T47D (cell line): ENCODE measurements around the gene GRHL3.
"Not testable (repeated sequence)": the region's sequence is repeated elsewhere in the genome, so short reads cannot be mapped to it uniquely, and the experiment has no call there.

Source experiments
- DNase-seq, 2 experiments: peaks; one replicate each; pipeline versions ENCODE4 v3.0.0 to v3.0.0-alpha.2; 2011 to 2012; ENCODE audit warnings: low read depth in 1 of 2, low spot score in 1 of 2
- JUND ChIP-seq: IDR thresholded peaks from 2 replicates; pipeline ENCODE4 v1.6.1; 2012; ENCODE audit warnings: low read depth
- in situ Hi-C: cut with HindIII; loops from 2 replicates; pipeline ENCODE4 v1.10.0; 2016; ENCODE audit warnings: low sequenced_read_pairs, low pct_unique_long_range_greater_than_20kb

The GRHL3 gene

DNA sequence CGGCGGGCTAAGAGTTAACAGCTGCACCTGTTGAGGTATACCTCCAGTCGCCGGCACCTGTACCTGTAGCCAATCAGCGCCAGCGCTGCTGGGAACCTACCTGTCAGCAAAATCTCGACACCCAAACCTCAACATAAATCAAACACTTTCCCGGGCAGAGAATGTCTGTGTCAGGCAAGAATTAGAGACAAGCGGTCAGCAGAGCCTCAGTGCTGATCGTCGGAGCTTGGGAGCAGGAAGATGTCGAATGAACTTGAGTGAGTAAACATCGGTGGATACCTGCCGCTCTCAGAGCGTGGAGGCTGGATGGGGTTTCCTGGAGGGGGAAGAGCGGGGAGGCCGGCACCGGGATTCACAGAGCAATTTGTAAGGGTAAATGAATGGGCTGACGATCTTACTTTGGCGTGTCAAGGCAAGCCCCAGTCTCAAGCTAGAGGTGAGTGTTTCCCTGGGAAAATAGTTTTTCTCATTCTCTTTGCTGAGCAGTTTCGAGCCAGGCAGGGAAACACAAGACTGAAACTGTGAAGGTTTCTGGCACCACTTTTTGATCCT, at the start of gene GRHL3:
Gene GRHL3, plus strand, starts transcription at position 46 of the 552 bp plus-strand sequence. Its CDS starts 195 bp downstream, at position 241.
- in situ Hi-C loops = no loop called here
- peak; percentile 84 to 92 for DNase-seq
- TF ChIP-seq JUND = no peak

DNA sequence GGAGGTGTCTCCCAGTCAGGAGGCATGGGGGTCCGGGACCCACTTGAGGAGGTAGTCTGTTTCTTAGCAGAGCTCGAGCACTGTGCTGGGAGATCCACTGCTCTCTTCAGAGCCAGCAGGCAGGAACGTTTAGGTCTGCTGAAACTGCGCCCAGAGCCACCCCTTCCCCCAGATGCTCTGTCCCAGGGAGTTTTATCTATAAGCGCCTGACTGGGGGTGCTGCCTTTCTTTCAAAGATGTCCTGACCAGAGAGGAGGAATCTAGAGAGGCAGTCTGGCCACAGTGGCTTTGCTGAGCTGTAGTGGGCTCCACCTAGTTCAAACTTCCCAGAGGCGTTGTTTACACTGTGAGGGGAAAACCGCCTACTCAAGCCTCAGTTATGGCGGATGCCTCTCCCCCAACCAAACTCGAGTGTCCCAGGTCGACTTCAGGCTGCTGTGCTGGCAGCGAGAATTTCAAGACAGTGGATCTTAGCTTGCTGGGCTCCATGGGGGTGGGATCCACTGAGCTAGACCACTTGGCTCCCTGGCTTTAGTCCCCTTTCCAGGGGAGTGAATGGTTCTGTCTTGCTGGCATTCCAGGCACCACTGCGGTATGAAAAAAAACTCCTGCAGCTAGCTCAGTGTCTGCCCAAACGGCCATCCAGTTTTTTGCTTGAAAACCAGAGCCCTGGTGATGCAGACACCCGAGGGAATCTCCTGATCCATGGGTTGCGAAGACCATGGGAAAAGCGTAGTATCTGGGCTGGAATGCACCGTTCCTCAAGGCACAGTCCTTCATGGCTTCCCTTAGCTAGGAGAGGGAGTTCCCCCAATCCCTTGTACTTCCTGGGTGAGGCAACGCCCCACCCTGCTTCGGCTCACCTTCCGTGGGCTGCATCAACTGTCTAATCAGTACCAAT, 44.7 kb upstream of the GRHL3 start:
- in situ Hi-C loops, DNase-seq: not testable (repeated sequence)

- TF ChIP-seq JUND = no peak
- no peak for DNase-seq
- in situ Hi-C loops = no loop called here
Observed at GRCh38 chr1:24275104-24275410, 44.1 kb upstream of the GRHL3 start.

GRCh38 chr1:24275510-24275909, 43.6 kb upstream of the GRHL3 start:
- in situ Hi-C loops = no loop called here
- no peak for TF ChIP-seq JUND
- DNase-seq = no peak

- DNase-seq = no peak
- TF ChIP-seq JUND = no peak
- in situ Hi-C loops = no loop called here
Observed at GRCh38 chr1:24276791-24277190, 42.4 kb upstream of the GRHL3 start.

DNA sequence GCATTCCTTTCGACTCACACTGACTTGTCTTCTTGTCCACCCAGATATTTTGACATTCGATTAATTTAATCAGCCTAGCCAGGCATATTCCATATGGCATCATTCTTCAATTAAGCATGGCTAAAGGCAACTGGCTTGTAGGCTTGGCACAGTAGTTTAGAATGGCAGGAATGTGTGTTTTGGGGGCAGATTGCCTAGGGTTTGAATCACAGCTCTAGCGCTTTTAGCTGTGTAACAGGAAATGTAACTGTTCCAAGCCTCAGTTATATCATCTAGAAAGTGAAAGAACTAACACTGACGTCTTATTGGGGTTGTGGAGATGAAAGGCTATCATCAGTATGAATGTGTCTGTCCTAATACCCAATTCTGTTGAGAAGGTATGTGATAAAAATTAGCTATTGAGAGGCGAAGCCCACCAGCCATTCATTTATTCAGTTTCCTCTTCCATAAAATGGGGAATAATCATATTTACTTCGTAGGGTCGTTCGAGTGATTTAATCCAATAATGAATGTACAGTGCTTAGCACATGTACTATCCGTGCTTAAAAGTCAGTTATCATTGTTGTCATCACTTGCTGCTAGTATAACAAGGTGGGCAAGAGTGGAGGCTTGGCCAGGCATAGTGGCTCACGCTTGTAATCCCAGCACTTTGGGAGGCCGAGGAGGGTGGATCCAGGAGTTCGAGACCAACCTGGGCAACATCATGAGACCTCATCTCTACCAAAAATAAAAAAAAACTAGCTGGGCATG, 41.6 kb upstream of the GRHL3 start:
- TF ChIP-seq JUND = no peak
- in situ Hi-C loops = no loop called here
- peak in 1 of 2 experiments; percentile 31 for DNase-seq

GRCh38 chr1:24278726-24279125, 40.4 kb upstream of the GRHL3 start:
- in situ Hi-C loops = no loop called here
- no peak for TF ChIP-seq JUND
- DNase-seq = no peak

GRCh38 chr1:24279590-24280232, 39.4 kb upstream of the GRHL3 start:
- DNase-seq = no peak
- in situ Hi-C loops = no loop called here
- TF ChIP-seq JUND = no peak

DNA sequence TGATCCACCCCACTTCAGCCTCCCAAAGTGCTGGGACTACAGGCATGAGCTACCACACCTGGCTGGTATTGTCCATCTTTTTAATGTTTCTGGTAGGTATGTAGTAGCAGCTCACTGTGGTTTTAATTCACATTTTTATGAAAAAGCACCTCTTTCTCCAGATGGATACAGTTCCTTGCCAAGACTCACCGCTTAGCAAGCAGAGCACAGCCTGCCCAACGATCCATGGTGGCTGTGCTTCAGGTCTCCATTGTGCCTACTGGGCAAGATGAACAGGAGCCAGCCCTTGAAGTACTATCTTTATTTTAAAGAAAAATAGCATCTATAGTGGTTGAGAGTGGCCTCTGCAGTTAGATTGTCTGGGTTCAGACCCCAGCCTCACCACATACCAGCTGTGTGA, 37.6 kb upstream of the GRHL3 start:
- in situ Hi-C loops = no loop called here
- DNase-seq = no peak
- no peak for TF ChIP-seq JUND

- in situ Hi-C loops = no loop called here
- no peak for TF ChIP-seq JUND
- DNase-seq = no peak
Observed at GRCh38 chr1:24282491-24282890, 36.7 kb upstream of the GRHL3 start.

DNA sequence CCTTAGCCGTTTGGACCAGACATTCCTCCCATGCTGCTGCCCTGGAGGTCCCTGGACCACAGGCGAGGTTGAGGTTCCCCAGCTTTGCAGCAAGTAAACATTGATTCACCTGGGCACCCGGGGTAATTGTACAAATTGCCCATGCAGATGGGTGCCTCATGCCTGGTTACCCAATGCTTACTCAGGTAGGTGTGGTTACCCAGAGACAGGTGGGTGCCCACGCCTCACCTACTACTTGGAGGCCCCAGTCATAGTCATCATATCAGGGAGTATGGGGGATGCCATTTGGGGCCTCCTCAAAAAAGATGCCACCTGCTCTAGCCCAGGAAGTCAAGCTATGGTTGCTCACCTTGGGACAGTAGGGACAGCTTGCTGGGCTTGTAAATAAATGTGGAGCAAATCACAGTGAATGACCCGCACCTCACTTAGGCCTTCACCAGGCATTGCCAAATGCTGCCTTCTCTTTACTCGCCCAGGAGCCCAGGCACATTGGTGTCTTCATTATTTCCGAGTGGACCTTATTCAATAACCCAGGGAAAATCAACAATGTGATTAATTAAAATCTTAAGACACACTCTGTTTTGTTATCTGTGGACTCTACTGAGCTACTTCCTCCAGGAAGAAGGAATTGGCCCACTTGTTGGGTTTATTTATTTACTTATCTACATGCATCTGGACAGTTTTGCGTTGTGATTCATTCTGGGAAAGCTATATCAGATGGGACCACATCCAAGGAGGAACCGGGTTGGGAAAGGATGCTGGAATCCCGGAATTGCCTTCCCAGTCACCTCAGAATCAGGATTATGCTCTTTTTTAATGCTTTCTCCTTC, 35.6 kb upstream of the GRHL3 start:
- peak in 1 of 2 experiments; percentile 84 for DNase-seq
- in situ Hi-C loops = no loop called here
- peak; percentile 68 for TF ChIP-seq JUND

- no peak for DNase-seq
- in situ Hi-C loops = no loop called here
- TF ChIP-seq JUND = no peak
Observed at GRCh38 chr1:24284156-24284471, 35.0 kb upstream of the GRHL3 start.

- no peak for TF ChIP-seq JUND
- no peak for DNase-seq
- in situ Hi-C loops = no loop called here
Observed at GRCh38 chr1:24285231-24285630, 33.9 kb upstream of the GRHL3 start.
